Measurements from ENCODE around the gene FAM171A1.

Gene FAM171A1

DNA sequence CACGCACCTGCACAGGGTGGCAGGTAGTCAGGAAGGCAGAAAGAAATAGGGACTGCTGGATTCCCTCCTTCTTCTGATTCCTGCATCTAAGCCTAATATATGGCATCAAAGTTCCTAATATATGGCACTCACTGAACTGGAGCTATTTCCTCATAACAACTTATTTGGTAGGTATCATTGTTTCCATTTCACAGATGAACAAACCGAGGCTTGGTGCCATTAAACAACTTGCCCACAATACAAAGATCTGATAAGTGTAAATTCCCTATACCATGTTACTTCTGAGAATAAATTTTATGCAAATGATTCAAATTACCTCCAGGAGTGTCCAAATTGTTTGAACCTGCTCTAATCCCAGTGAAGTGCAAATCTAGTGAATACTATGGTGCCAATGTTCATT lies 2.1 kb upstream of the FAM171A1 start:
- DNase-seq (ENCODE audit: low read depth) = no peak

DNA sequence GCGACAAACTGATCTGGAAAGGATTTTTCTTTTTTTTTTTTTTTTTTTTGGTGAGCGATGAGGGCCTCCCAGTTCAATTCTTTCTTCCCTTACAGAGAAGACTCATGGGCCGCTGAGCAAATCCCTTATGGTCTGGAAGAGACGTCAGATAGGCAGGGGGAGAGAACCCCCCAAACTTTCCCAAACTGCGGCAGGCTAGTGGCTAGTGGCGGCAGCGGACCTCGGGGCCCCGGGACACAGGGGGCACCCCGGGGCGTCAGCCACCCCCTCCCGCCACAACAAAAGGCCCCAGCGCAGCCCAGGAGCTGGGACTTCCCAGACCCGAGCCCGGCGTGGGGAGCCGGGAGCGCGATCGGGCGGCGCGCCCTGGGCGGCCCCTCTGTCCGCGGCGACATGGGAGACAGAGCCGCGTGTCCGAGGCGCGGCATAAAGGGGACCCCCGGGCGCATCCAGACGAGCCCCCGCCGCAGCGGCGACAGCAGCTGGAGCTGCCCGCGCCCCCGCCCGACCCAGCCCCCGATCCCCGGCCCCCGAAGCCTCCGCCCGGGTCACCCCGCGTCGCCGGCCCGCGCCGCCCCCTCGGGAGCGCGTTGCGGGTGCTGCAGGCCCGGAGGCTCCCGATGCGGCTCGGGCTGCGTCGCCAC lies 755 bp downstream of the FAM171A1 start:
- DNase-seq (ENCODE audit: low read depth) = no peak

GRCh38 chr10:15369256-15370211 lies 1.6 kb downstream of the FAM171A1 start:
- no peak for DNase-seq (ENCODE audit: low read depth)

- no peak for DNase-seq (ENCODE audit: low read depth)
Observed at GRCh38 chr10:15368101-15368855, 2.8 kb downstream of the FAM171A1 start.

- DNase-seq (ENCODE audit: low read depth) = no peak
Observed at GRCh38 chr10:15367296-15368085, 3.6 kb downstream of the FAM171A1 start.

DNA sequence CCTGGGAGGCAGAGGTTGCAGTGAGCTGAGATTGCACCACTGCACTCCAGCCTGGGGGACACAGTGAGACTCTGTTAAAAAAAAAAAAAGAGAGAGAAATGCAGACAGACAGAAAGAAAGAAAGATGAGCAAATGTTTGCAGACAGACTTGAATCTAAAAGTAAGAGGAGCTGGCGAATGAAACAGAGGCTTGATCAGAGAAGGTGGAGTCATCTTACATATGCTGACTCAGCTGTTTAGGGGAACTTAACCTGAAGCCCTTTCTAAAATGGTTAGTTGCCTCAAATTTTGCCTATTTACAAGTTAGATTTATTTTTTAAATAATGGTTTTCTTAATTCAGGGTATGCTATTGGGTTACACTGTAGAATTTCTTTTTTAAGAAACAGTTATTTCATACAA lies 5.4 kb downstream of the FAM171A1 start:
- DNase-seq (ENCODE audit: low read depth) = no peak

DNA sequence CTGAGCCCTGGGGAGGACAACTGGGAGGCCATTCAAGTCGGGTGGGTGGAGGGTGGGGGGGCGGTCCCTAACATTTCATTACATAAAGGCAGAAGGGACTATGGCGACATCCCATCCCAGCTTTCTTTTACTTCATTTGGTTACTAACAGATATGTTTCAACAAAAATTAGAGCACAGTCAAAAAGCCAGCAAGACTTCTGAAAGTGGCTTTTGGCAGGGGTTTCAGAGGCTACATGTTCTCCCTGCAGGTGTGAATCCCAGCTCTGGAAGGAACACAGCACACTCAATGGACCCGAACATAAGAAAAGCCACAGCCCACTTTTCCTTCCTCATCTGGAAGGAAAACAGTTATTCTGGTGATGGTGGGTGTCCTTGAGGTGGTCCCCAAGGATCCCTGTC lies 7.1 kb downstream of the FAM171A1 start:
- no peak for DNase-seq (ENCODE audit: low read depth)

- DNase-seq (ENCODE audit: low read depth) = no peak
Observed at GRCh38 chr10:15363031-15363430, 8.1 kb downstream of the FAM171A1 start.

GRCh38 chr10:15361131-15361530 lies 10.0 kb downstream of the FAM171A1 start:
- DNase-seq (ENCODE audit: low read depth) = no peak

DNA sequence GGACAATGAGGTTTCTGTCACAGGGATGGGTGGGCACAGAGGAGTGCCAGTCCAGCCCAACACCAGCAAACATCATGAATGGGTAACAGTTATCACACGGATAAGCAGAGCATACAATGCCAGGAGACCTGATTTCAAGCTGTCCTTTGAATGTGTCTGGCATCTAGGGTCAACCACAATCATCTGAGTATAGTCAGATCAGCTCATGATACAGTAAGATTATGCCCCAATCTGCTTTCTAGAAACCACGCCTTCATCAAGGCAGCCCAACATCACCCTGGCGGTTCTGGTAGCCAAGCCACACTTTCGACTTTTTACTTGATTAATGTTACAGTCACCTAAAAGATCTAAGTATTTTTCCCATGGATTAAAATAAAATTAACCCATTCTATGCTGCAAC lies 10.5 kb downstream of the FAM171A1 start:
- DNase-seq (ENCODE audit: low read depth) = no peak

DNA sequence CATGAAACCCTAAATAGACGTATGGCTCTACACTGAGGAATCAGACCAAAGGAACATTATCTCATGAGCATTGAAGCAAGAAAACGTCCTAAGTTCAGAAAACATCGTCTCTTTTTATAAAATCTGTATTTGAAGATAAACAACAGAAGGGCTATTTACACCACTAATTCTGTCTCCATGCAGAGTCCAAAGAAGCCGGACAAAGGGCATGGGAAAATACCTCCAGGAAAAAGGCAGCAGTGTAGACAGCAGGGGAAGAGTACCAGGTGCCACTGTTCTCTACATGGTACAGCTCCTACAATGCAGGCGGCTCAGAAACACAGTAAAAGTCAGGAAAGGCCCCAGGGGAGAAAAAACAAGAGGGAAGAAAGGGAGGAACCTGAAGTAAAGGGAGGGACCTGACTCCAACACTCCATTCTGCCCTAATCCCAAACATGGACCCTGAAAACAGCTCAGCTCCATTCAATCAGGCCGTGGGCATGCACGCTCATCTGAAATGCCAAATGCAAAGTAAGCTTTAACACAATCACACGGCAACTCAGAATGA lies 17.5 kb downstream of the FAM171A1 start:
- no peak for DNase-seq (ENCODE audit: low read depth)

GRCh38 chr10:15352836-15353235 lies 18.3 kb downstream of the FAM171A1 start:
- no peak for DNase-seq (ENCODE audit: low read depth)

DNA sequence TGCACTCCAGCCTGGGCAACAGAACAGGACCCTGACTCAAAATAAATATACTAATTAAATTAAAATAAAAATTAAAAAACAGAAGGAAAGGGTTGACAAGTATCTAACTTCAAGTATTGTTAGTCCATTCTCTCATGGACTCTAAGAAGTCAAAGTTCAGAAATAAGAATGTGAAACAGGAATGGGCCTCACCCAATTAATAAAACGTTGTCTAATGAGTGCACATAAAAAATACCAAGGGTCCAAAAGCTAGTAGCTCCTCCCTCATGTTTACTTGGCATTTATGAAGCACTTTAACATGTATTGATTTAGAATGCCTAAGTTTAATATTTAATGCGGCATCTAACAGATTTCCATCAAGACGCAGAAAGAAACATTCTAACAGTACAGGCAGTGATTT lies 18.9 kb downstream of the FAM171A1 start:
- no peak for DNase-seq (ENCODE audit: low read depth)

DNA sequence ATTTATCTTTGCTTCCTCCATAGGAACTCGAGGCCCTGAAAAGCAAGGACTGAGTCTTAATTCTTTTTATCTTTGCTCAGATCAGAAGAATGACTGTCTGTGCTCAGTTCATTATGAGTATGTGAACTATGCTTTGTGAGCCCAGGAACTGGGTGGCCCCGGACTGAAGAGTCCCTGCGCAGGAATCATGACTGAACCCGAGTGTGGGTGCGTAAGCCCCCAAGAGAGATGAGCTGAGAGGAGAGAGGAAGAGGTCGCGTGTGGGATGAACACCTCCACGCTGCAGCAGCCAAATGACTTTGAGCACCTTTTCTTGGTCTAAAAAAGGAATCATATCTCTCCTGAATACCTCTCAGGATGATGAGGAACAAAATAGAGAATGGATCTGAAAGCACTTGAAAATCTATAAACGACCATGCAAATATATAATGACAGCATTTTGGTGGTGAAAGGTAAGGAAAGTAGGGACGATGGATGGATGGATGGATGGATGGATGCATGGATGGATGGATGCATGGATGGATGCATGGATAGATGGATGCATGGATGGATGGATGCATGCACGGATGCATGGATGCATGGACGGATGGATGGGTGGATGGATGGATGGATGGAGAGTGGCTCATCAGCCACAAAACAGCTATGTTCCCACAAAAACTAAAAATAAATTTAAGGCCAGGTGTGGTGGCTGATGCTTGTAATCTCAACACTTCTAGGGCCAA lies 19.8 kb downstream of the FAM171A1 start:
- DNase-seq (ENCODE audit: low read depth) = no peak

- DNase-seq (ENCODE audit: low read depth) = no peak
Observed at GRCh38 chr10:15349112-15349511, 22.0 kb downstream of the FAM171A1 start.

- DNase-seq (ENCODE audit: low read depth) = no peak
Observed at GRCh38 chr10:15348579-15348978, 22.5 kb downstream of the FAM171A1 start.

GRCh38 chr10:15347150-15347549 lies 23.9 kb downstream of the FAM171A1 start:
- no peak for DNase-seq (ENCODE audit: low read depth)

GRCh38 chr10:15346440-15347141 lies 24.5 kb downstream of the FAM171A1 start:
- DNase-seq (ENCODE audit: low read depth) = no peak

GRCh38 chr10:15345450-15345849 lies 25.6 kb downstream of the FAM171A1 start:
- DNase-seq (ENCODE audit: low read depth) = no peak

- no peak for DNase-seq (ENCODE audit: low read depth)
Observed at GRCh38 chr10:15344876-15345285, 26.2 kb downstream of the FAM171A1 start.

Data from activated T-helper 1 cell treated with Interleukin-2 at 50 U/mL for 16 hours (primary cell).